Esophagus squamous epithelium (tissue), 4 donors: ENCODE results near the gene PTOV1.

ENCODE experiments used
- CTCF ChIP-seq, 6 experiments: fragments of 450-650 bp in 4 of 6; fragments of 200-600 bp in 2 of 6; sonication (generic) in 2 of 6; IDR thresholded peaks; one replicate each; pipeline ENCODE4 v1.5.1; 2016 to 2019; ENCODE audit warnings: antibody characterized with exemption in 6 of 6, mild to moderate bottlenecking in 4 of 6, moderate library complexity in 4 of 6
- POLR2A ChIP-seq, 4 donors: fragments of 450-650 bp; IDR thresholded peaks; one replicate each; pipeline ENCODE4 v1.6.1; 2017; ENCODE audit warnings: antibody characterized with exemption in 4 of 4, mild to moderate bottlenecking in 4 of 4, moderate library complexity in 3 of 4

GRCh38 chr19:49844138-49845095 is 6.5 kb upstream of the PTOV1 start:
- TF ChIP-seq POLR2A (IDR thresholded peaks at IDR 0.05), result no peak
- TF ChIP-seq CTCF (IDR thresholded peaks at IDR 0.05), result no peak
